H1 (cell line): ENCODE data around the gene ATP1A1. TPM values are rescaled to one million over a fixed set of nuclear protein-coding genes. Genes with fewer than 3 reads are reported as not detected.
A peak's percentile ranks its signal among the peaks of the same experiment; 100 is the strongest.

Source experiments
- CTCF ChIA-PET: fragments of 300-600 bp; sonication (Branson Sonifier 250); formaldehyde crosslinking; loops from one replicate; lab custom pipeline; 2021; ENCODE audit not compliant: partially characterized antibody; lab: Charles Lee
- POLR2A ChIA-PET: fragments of 300-600 bp; sonication (Branson Sonifier 250); formaldehyde crosslinking; loops from one replicate; lab custom pipeline; 2021; ENCODE audit warnings: inconsistent platforms; ENCODE audit not compliant: partially characterized antibody; lab: Charles Lee
- DNase-seq, 2 experiments: peaks; one replicate each; pipeline versions ENCODE4 v3.0.0 to v3.0.0-alpha.2; 2010 to 2022; ENCODE audit warnings: low spot score in 2 of 2, low read depth in 1 of 2, mixed read lengths in 1 of 2
- FAIRE-seq: peaks from 2 replicates; lab custom pipeline; 2011; peaks lifted over from hg19 to GRCh38; lab: Jason Lieb, UNC
- H2AFZ ChIP-seq: 2 replicates; pipeline ENCODE4 v1.8.1; 2012; ENCODE audit warnings: low read length, inconsistent platforms
- H2AK5ac ChIP-seq: 2 replicates; pipeline ENCODE4 v1.6.1; 2013; ENCODE audit warnings: low read depth, low read length
- H2BK120ac ChIP-seq: replicated peaks from 2 replicates; pipeline ENCODE3; 2013; ENCODE audit warnings: low read depth, low read length, inconsistent platforms
- H2BK12ac ChIP-seq: 2 replicates; pipeline ENCODE4 v1.6.1; 2013; ENCODE audit warnings: low read depth, low read length
- H2BK15ac ChIP-seq: 2 replicates; pipeline ENCODE4 v1.6.1; 2013; ENCODE audit warnings: low read length
- H2BK20ac ChIP-seq: 2 replicates; pipeline ENCODE4 v1.6.1; 2013; ENCODE audit warnings: low read length
- H2BK5ac ChIP-seq: 2 replicates; pipeline ENCODE4 v1.6.1; 2013; ENCODE audit warnings: low read depth, low read length
- H3K14ac ChIP-seq: 2 replicates; pipeline ENCODE4 v1.6.1; 2013; ENCODE audit warnings: inconsistent platforms; ENCODE audit not compliant: insufficient read length
- H3K18ac ChIP-seq: 2 replicates; pipeline ENCODE4 v1.6.1; 2013; ENCODE audit warnings: low read length; ENCODE audit errors: extremely low read depth
- H3K23ac ChIP-seq: 2 replicates; pipeline ENCODE4 v1.6.1; 2013; ENCODE audit warnings: inconsistent platforms; ENCODE audit not compliant: insufficient read length
- H3K23me2 ChIP-seq: 2 replicates; pipeline ENCODE4 v1.6.1; 2013; ENCODE audit warnings: low read depth, low read length
- H3K27ac ChIP-seq: 2 replicates; pipeline ENCODE4 v1.6.1; 2011; ENCODE audit warnings: low read depth, low read length, inconsistent platforms
- H3K27me3 ChIP-seq, 4 experiments: replicated peaks in 1 of 4; 1 replicate in 1 of 4; 2 replicates in 3 of 4; pipeline versions ENCODE4 v1.6.1 to v1.8.1; 2011 to 2013; ENCODE audit warnings: low read length in 3 of 4, mild to moderate bottlenecking in 3 of 4, inconsistent platforms in 2 of 4, mixed read lengths in 2 of 4, moderate library complexity in 1 of 4; ENCODE audit not compliant: control insufficient read depth in 3 of 4, insufficient read depth in 3 of 4; ENCODE audit errors: extremely low read depth in 1 of 4
- H3K36me3 ChIP-seq, 4 experiments: 2 replicates each; pipeline versions ENCODE4 v1.6.1 to v1.8.1; 2011 to 2013; ENCODE audit warnings: mild to moderate bottlenecking in 4 of 4, low read length in 3 of 4, moderate library complexity in 2 of 4, control low read depth in 1 of 4, inconsistent platforms in 1 of 4; ENCODE audit not compliant: insufficient read depth in 4 of 4, control insufficient read depth in 2 of 4
- H3K4ac ChIP-seq: replicated peaks from 2 replicates; pipeline ENCODE3; 2013; ENCODE audit warnings: low read length, low read depth, mixed read lengths, inconsistent platforms; ENCODE audit not compliant: insufficient read length
- H3K4me1 ChIP-seq, 4 experiments: replicated peaks in 1 of 4; 1 replicate in 1 of 4; 2 replicates in 3 of 4; pipeline versions ENCODE4 v1.6.1 to v1.8.1; 2011 to 2013; ENCODE audit warnings: low read length in 3 of 4, inconsistent platforms in 2 of 4, mixed read lengths in 1 of 4; ENCODE audit not compliant: insufficient read depth in 4 of 4, control insufficient read depth in 3 of 4
- H3K4me2 ChIP-seq, 2 experiments: 2 replicates each; pipeline versions ENCODE4 v1.6.1 to v1.8.1; 2011 to 2013; ENCODE audit warnings: low read depth in 2 of 2, low read length in 2 of 2, control low read depth in 1 of 2, inconsistent platforms in 1 of 2, mild to moderate bottlenecking in 1 of 2; ENCODE audit not compliant: insufficient read depth in 1 of 2
- H3K4me3 ChIP-seq, 4 experiments: fragments of 200-600, 300-600 bp in 1 of 4; sonication (generic), shearing (Covaris generic), sonication (Bioruptor Twin) in 1 of 4; 2 replicates each; pipeline versions ENCODE4 v1.5.1 to v1.8.1; 2011 to 2016; ENCODE audit warnings: low read length in 4 of 4, low read depth in 3 of 4, control low read depth in 2 of 4, inconsistent platforms in 2 of 4, mild to moderate bottlenecking in 2 of 4, mixed read lengths in 1 of 4, moderate library complexity in 1 of 4; ENCODE audit not compliant: insufficient read depth in 2 of 4; ENCODE audit errors: extremely low read depth in 1 of 4
- H3K56ac ChIP-seq: replicated peaks from 2 replicates; pipeline ENCODE3; 2013; ENCODE audit warnings: low read depth, mild to moderate bottlenecking, mixed read lengths, low read length, inconsistent platforms; ENCODE audit not compliant: insufficient read length
- H3K79me1 ChIP-seq: 2 replicates; pipeline ENCODE4 v1.6.1; 2013; ENCODE audit warnings: low read depth, low read length, control low read depth
- H3K79me2 ChIP-seq, 2 experiments: 2 replicates each; pipeline versions ENCODE4 v1.6.1 to v1.8.1; 2012 to 2013; ENCODE audit warnings: low read length in 2 of 2, mild to moderate bottlenecking in 2 of 2, inconsistent platforms in 1 of 2; ENCODE audit not compliant: insufficient read depth in 2 of 2, control insufficient read depth in 1 of 2
- H3K9ac ChIP-seq, 4 experiments: replicated peaks in 1 of 4; 1 replicate in 1 of 4; 2 replicates in 3 of 4; pipeline versions ENCODE4 v1.6.1 to v1.8.1; 2011 to 2013; ENCODE audit warnings: low read depth in 3 of 4, low read length in 3 of 4, control low read depth in 2 of 4, mild to moderate bottlenecking in 2 of 4, moderate library complexity in 2 of 4, inconsistent platforms in 1 of 4; ENCODE audit errors: extremely low read depth in 1 of 4
- H3K9me3 ChIP-seq, 2 experiments: 2 replicates each; pipeline versions ENCODE4 v1.6.1 to v1.8.1; 2012 to 2013; ENCODE audit warnings: mild to moderate bottlenecking in 2 of 2, moderate library complexity in 2 of 2, control low read depth in 1 of 2, inconsistent platforms in 1 of 2, low read depth in 1 of 2, low read length in 1 of 2, mixed read lengths in 1 of 2; ENCODE audit not compliant: insufficient read depth in 2 of 2
- H4K20me1 ChIP-seq, 2 experiments: replicated peaks in 1 of 2; 2 replicates each; pipeline versions ENCODE3 to v1.8.1; 2011 to 2013; ENCODE audit warnings: inconsistent platforms in 2 of 2, low read length in 2 of 2, mild to moderate bottlenecking in 1 of 2; ENCODE audit not compliant: insufficient read depth in 2 of 2, control insufficient read depth in 1 of 2
- H4K5ac ChIP-seq: 2 replicates; pipeline ENCODE4 v1.6.1; 2013; ENCODE audit warnings: low read length, low read depth, mixed read lengths, inconsistent platforms; ENCODE audit not compliant: insufficient read length
- H4K8ac ChIP-seq: 2 replicates; pipeline ENCODE4 v1.8.0; 2013; ENCODE audit warnings: mild to moderate bottlenecking, moderate library complexity, low read length, inconsistent platforms; ENCODE audit not compliant: insufficient read depth; ENCODE audit errors: extremely low read depth
- H4K91ac ChIP-seq: replicated peaks from 2 replicates; pipeline ENCODE3; 2013; ENCODE audit warnings: low read length, mixed read lengths, inconsistent platforms; ENCODE audit not compliant: insufficient read length
- BACH1 ChIP-seq: IDR thresholded peaks from 2 replicates; pipeline ENCODE4 v1.6.1; 2012; ENCODE audit warnings: low read length, improper control_type of control experiment
- CBX5 ChIP-seq: fragments of 300-800, 300-1000 bp; sonication (generic); IDR thresholded peaks from 2 replicates; pipeline ENCODE4 v1.7.1; 2016; ENCODE audit warnings: antibody characterized with exemption, low read length, low read depth
- CHD1 ChIP-seq: IDR thresholded peaks from 2 replicates; pipeline ENCODE4 v1.6.1; 2012; ENCODE audit warnings: low read depth, low read length, improper control_type of control experiment
- KDM5A ChIP-seq: fragments of 200-600 bp; IDR thresholded peaks from 2 replicates; pipeline ENCODE4 v1.7.1; 2012; ENCODE audit warnings: mild to moderate bottlenecking, low read length, inconsistent platforms, mixed read lengths
- RAD21 ChIP-seq, 2 experiments: IDR thresholded peaks in 1 of 2; conservative IDR thresholded peaks in 1 of 2; 2 replicates each; pipeline ENCODE4 v1.6.1; 2011; ENCODE audit warnings: low read depth in 2 of 2, low read length in 2 of 2, improper control_type of control experiment in 1 of 2, inconsistent platforms in 1 of 2, mild to moderate bottlenecking in 1 of 2, moderate library complexity in 1 of 2
- TAF1 ChIP-seq: IDR thresholded peaks from 2 replicates; pipeline ENCODE4 v1.6.1; 2011; ENCODE audit warnings: mild to moderate bottlenecking, low read depth, low read length
- TBP ChIP-seq: IDR thresholded peaks from 2 replicates; pipeline ENCODE4 v1.6.1; 2011; ENCODE audit warnings: low read depth, low read length, improper control_type of control experiment
- YY1 ChIP-seq: IDR thresholded peaks from 2 replicates; pipeline ENCODE4 v1.6.1; 2011; ENCODE audit warnings: low read depth, mild to moderate bottlenecking, low read length
- WGBS, 2 experiments: shearing (Covaris generic) in 1 of 2; methylation state at CpG; one replicate each; pipeline versions ENCODE4 v1.1.6 to v1.1.7; 2013 to 2015; ENCODE audit warnings: low lambda C conversion rate in 2 of 2, mixed read lengths in 2 of 2, inconsistent platforms in 1 of 2, low coverage in 1 of 2, missing lambda C conversion rate in 1 of 2; ENCODE audit not compliant: insufficient replicate concordance in 2 of 2, insufficient coverage in 1 of 2, insufficient read length in 1 of 2; ENCODE audit errors: extremely low coverage in 1 of 2, missing lambda C conversion rate in 1 of 2; 5-methylcytosine and 5-hydroxymethylcytosine counted together
- polyA plus RNA-seq, 7 experiments: library from polyadenylated mRNA; depleted of rRNA in 3 of 7; stranded (reverse) in 5 of 7; unstranded in 2 of 7; fragments of >200 nt in 5 of 7; fragments of 200-250 nt in 2 of 7; gene quantifications; 1 replicate in 5 of 7; 2 replicates in 1 of 7; 4 replicates in 1 of 7; pipeline versions ENCODE4 v1.2.1 to v1.2.3, GENCODE V29; 2011 to 2013; ENCODE audit warnings: missing spikeins in 2 of 7, mixed read lengths in 2 of 7
- total RNA-seq: library from RNA; stranded (reverse); fragmentation: NEBNext Ultra II Directional; extraction: Animal tissue kit (Norgen Biotek cat#: 25700); gene quantifications from 2 replicates; pipeline ENCODE4 v1.2.1, GENCODE V29; 2021
- TF ChIP-seq, protein P1 (sequence below): IDR thresholded peaks from 2 replicates; pipeline ENCODE4 v1.6.1; 2012; ENCODE audit warnings: inconsistent platforms
- TF ChIP-seq, protein P2 (sequence below): IDR thresholded peaks from 2 replicates; pipeline ENCODE4 v1.6.1; 2012; ENCODE audit warnings: low read length, inconsistent platforms

Gene ATP1A1
- total and polyA plus RNA-seq, 2 of the 8 experiments (the other 6 are each of a cell fraction or from before 2014, with no cell fraction given) = 222 to 325 TPM

DNA sequence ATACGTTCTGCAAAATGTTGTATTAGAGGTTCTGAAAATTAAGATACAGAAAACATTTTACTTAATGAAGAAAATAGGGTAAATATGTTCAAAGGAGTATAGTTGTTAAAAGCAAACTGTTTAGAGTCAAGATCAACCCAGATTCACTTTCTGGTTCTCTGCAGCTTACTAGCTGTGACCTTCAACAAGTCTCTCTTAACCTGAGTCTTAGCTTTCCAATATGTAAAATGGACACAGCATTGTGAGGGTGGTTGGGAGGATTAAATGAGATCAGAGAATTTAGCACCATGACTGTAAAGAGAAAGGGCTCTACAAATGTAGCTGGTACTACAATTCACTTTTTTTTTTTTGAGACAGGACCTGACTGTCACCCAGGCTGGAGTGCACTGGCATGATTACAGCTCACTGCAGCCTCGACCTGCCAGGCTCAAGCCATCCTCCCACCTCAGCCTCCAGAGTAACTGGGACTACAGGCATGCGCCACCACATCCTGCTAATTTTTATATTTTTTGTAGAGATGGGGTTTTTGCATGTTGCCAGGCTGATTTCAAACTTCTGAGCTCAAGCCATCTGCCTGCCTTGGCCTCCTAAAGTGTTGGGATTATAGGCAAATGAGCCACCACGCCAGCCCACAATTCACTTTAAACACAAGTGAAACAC, 43.9 kb downstream of the ATP1A1 start:
- Histone ChIP-seq H3K4ac (no peak overlapping the region), H3K4me3 (no peak overlapping the region), H4K20me1 (no peaks in the 10 kb centered on the region), H2BK12ac (no peak overlapping the region), H2AFZ (no peak overlapping the region), H2BK20ac (no peak overlapping the region), H3K36me3 (no peaks in the 10 kb centered on the region), H3K4me1 (peaks cover 0 to 11% (median 6%) of the 10 kb centered on the region in 4 experiments; a peak in 6 of 7 replicates), H3K27me3 (no peaks in the 10 kb centered on the region), H3K18ac (no peak overlapping the region), H3K9me3 (no peaks in the 10 kb centered on the region), H3K23me2 (peaks cover 7% of the 10 kb centered on the region), H3K27ac (no peak overlapping the region), H3K23ac (no peak overlapping the region), H2AK5ac (no peak overlapping the region), H3K9ac (no peak overlapping the region), H3K79me2 (no peaks in the 10 kb centered on the region), H3K56ac (no peak overlapping the region), H4K5ac (no peak overlapping the region), H3K4me2 (peak overlapping the region in 1 of 2 experiments; percentile 89; a peak in 1 of 4 replicates), H2BK15ac (no peak overlapping the region), H4K8ac (no peak overlapping the region), H4K91ac (no peak overlapping the region), H3K14ac (no peak overlapping the region), H2BK5ac (no peak overlapping the region), H2BK120ac (no peak overlapping the region), H3K79me1 (no peaks in the 10 kb centered on the region)
- 87% methylated on average over 4 of the region's 4 CpGs; no CpG with 5 or more reads in 1 of the 2 experiments for WGBS, 2 experiments
- ChIA-PET POLR2A (interaction anchor here (0.6 to 4.6 kb wide), 9 partner anchors 7 to 250 kb away, joined by 3 to 23 read pairs (median 5); partner anchors contain the start of gene ATP1A1), CTCF (interaction anchor here (0.6 to 7.1 kb wide), 13 partner anchors 11 to 707 kb away, joined by 3 to 85 read pairs (median 4); no protein-coding TSS in a partner anchor)
- FAIRE-seq (no peak), DNase-seq (no peak)
- TF ChIP-seq YY1 = no peak
- TF ChIP-seq KDM5A = no peak
- TF ChIP-seq, protein P1, sequence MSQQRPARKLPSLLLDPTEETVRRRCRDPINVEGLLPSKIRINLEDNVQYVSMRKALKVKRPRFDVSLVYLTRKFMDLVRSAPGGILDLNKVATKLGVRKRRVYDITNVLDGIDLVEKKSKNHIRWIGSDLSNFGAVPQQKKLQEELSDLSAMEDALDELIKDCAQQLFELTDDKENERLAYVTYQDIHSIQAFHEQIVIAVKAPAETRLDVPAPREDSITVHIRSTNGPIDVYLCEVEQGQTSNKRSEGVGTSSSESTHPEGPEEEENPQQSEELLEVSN = no peak
- no peak for TF ChIP-seq RAD21 (IDR thresholded peaks at IDR 0.05 in 1 of 2, conservative IDR thresholded peaks at IDR 0.05 in 1 of 2; ENCODE audit: low read depth in 2 of 2, low read length in 2 of 2)
- no peak for TF ChIP-seq BACH1
- no peak for TF ChIP-seq TAF1
- TF ChIP-seq TBP = no peak
- no peak for TF ChIP-seq CBX5
- TF ChIP-seq CHD1 = no peak
- TF ChIP-seq, protein P2, sequence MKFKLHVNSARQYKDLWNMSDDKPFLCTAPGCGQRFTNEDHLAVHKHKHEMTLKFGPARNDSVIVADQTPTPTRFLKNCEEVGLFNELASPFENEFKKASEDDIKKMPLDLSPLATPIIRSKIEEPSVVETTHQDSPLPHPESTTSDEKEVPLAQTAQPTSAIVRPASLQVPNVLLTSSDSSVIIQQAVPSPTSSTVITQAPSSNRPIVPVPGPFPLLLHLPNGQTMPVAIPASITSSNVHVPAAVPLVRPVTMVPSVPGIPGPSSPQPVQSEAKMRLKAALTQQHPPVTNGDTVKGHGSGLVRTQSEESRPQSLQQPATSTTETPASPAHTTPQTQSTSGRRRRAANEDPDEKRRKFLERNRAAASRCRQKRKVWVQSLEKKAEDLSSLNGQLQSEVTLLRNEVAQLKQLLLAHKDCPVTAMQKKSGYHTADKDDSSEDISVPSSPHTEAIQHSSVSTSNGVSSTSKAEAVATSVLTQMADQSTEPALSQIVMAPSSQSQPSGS = no peak
